OCI-LY1 (cell line): ENCODE results near the gene CST9L.

ENCODE experiments used
- CTCF ChIP-seq: fragments of 200-600 bp; sonication (generic), shearing (Covaris generic); IDR thresholded peaks from 2 replicates; pipeline ENCODE4 v1.5.1; 2017; ENCODE audit warnings: mild to moderate bottlenecking, antibody characterized with exemption, low read length, moderate library complexity, mixed read lengths
- EZH2 ChIP-seq: fragments of 200-600 bp; sonication (generic), shearing (Covaris generic); IDR thresholded peaks from 2 replicates; pipeline ENCODE4 v1.8.0; 2017; ENCODE audit warnings: borderline replicate concordance, mixed run types, mild to moderate bottlenecking, antibody characterized with exemption, low read length, moderate library complexity, mixed read lengths

GRCh38 chr20:23602699-23603098 lies 34.4 kb upstream of the CST9L start:
- TF ChIP-seq CTCF: no peak
- TF ChIP-seq EZH2: no peak
